Measurements from ENCODE around the gene MYH2.

The MYH2 gene

GRCh38 chr17:10513299-10514067 is 36.0 kb downstream of the MYH2 start:
- no peak for DNase-seq

- no peak for DNase-seq
Observed at GRCh38 chr17:10512856-10513255, 36.6 kb downstream of the MYH2 start.

- DNase-seq: no peak
Observed at GRCh38 chr17:10499950-10500349, 49.5 kb downstream of the MYH2 start.

- DNase-seq: no peak
Observed at GRCh38 chr17:10492004-10492403, 57.5 kb downstream of the MYH2 start.

GRCh38 chr17:10482252-10482651 is 67.2 kb downstream of the MYH2 start:
- DNase-seq: no peak

GRCh38 chr17:10477701-10478100 is 71.8 kb downstream of the MYH2 start:
- DNase-seq: no peak

GRCh38 chr17:10474536-10474935 is 74.9 kb downstream of the MYH2 start:
- DNase-seq: no peak

- no peak for DNase-seq
Observed at GRCh38 chr17:10471858-10472257, 77.6 kb downstream of the MYH2 start.
